22Rv1 (cell line): Measurements from ENCODE around the gene TMEM88.

ENCODE experiments used
- CTCF ChIP-seq: fragments of 450-650 bp; IDR thresholded peaks from 2 replicates; pipeline ENCODE4 v1.5.1; 2017; ENCODE audit warnings: mild to moderate bottlenecking
- ZFX ChIP-seq: fragments of 450-650 bp; IDR thresholded peaks from 2 replicates; pipeline ENCODE4 v1.6.1; 2017; ENCODE audit warnings: antibody characterized with exemption, borderline replicate concordance

- no peak for TF ChIP-seq CTCF
- TF ChIP-seq ZFX: no peak
These were observed 27.2 kb downstream of the TMEM88 start for GRCh38 chr17:7882068-7882467.
